Stimulated activated CD8-positive, alpha-beta memory T cell treated with anti-CD3 and anti-CD28 coated beads, Interleukin-12 subunit alpha, Interleukin-12 subunit beta, amount 100 ng/mL, for 1 hour (primary cell): ENCODE results near the gene NDRG3.

ENCODE experiments used
- DNase-seq: peaks from one replicate; pipeline ENCODE4 v3.0.0-alpha.2; 2020; ENCODE audit warnings: low read depth

The NDRG3 gene

GRCh38 chr20:36745927-36746659 lies at the start of gene NDRG3:
NDRG3 (minus strand) TSS chr20:36746090; CDS start chr20:36721735, 24,355 bp downstream.
- DNase-seq, result peak; percentile 87

- DNase-seq, result no peak
Observed at GRCh38 chr20:36794116-36794474, 48.2 kb upstream of the NDRG3 start.

GRCh38 chr20:36793294-36794115 lies 47.6 kb upstream of the NDRG3 start:
- DNase-seq, result no peak

- DNase-seq, result no peak
Observed at GRCh38 chr20:36792422-36792821, 46.5 kb upstream of the NDRG3 start.

GRCh38 chr20:36791862-36792261 lies 46.0 kb upstream of the NDRG3 start:
- DNase-seq, result no peak

- no peak for DNase-seq
Observed at GRCh38 chr20:36786663-36787062, 40.8 kb upstream of the NDRG3 start.

GRCh38 chr20:36786246-36786645 lies 40.4 kb upstream of the NDRG3 start:
- no peak for DNase-seq

- no peak for DNase-seq
Observed at GRCh38 chr20:36785308-36785707, 39.4 kb upstream of the NDRG3 start.

GRCh38 chr20:36784900-36785299 lies 39.0 kb upstream of the NDRG3 start:
- no peak for DNase-seq

- no peak for DNase-seq
Observed at GRCh38 chr20:36784116-36784515, 38.2 kb upstream of the NDRG3 start.

GRCh38 chr20:36779656-36780025 lies 33.8 kb upstream of the NDRG3 start:
- DNase-seq, result no peak

- no peak for DNase-seq
Observed at GRCh38 chr20:36778831-36779655, 33.2 kb upstream of the NDRG3 start.

GRCh38 chr20:36777576-36777975 lies 31.7 kb upstream of the NDRG3 start:
- no peak for DNase-seq

GRCh38 chr20:36777167-36777566 lies 31.3 kb upstream of the NDRG3 start:
- DNase-seq, result no peak

- no peak for DNase-seq
Observed at GRCh38 chr20:36775826-36776225, 29.9 kb upstream of the NDRG3 start.

GRCh38 chr20:36775196-36775595 lies 29.3 kb upstream of the NDRG3 start:
- DNase-seq, result no peak

- peak; percentile 98 for DNase-seq
Observed at GRCh38 chr20:36773597-36774390, 27.9 kb upstream of the NDRG3 start, which contains the start of gene DSN1. DSN1 (minus strand) TSS chr20:36773763; CDS start chr20:36771458, 2,305 bp downstream.

GRCh38 chr20:36773107-36773596 lies 27.3 kb upstream of the NDRG3 start:
- DNase-seq, result no peak

GRCh38 chr20:36770680-36771079 lies 24.8 kb upstream of the NDRG3 start:
- DNase-seq, result no peak

GRCh38 chr20:36768768-36769430 lies 23.0 kb upstream of the NDRG3 start:
- no peak for DNase-seq

- DNase-seq, result no peak
Observed at GRCh38 chr20:36761125-36761524, 15.2 kb upstream of the NDRG3 start.
